Neural progenitor cell (in vitro differentiated cells): ENCODE measurements around the gene HOXC5. TPM values are rescaled to one million over a fixed set of nuclear protein-coding genes. Genes with fewer than 3 reads are reported as not detected.

ENCODE experiments used
- DNase-seq: peaks from one replicate; pipeline ENCODE4 v3.0.0-alpha.2; 2016; ENCODE audit warnings: low spot score
- H2AFZ ChIP-seq: fragments of 200-600 bp; sonication (generic); replicated peaks from 2 replicates; pipeline ENCODE4 v1.6.1; 2016; ENCODE audit warnings: antibody characterized with exemption
- H3F3A ChIP-seq: fragments of 200-600 bp; sonication (generic); 2 replicates; pipeline ENCODE4 v1.6.1; 2016; ENCODE audit warnings: antibody characterized with exemption, low read depth
- H3K27ac ChIP-seq: fragments of 200-600 bp; sonication (generic); 2 replicates; pipeline ENCODE4 v1.5.1; 2016; ENCODE audit warnings: mild to moderate bottlenecking
- H3K27me3 ChIP-seq: fragments of 200-600 bp; sonication (generic); 2 replicates; pipeline ENCODE4 v1.6.1; 2016; ENCODE audit warnings: mild to moderate bottlenecking, moderate library complexity
- H3K36me3 ChIP-seq: fragments of 200-600 bp; sonication (generic); 2 replicates; pipeline ENCODE4 v1.5.1; 2016
- H3K4me1 ChIP-seq: fragments of 200-600 bp; sonication (generic); 2 replicates; pipeline ENCODE4 v1.6.1; 2016; ENCODE audit warnings: mixed run types
- H3K4me2 ChIP-seq: fragments of 200-600 bp; sonication (generic); 2 replicates; pipeline ENCODE4 v1.6.1; 2016
- H3K4me3 ChIP-seq: fragments of 200-600 bp; sonication (generic); 2 replicates; pipeline ENCODE4 v1.5.1; 2016
- H3K79me2 ChIP-seq: fragments of 200-600 bp; sonication (generic); 2 replicates; pipeline ENCODE4 v1.6.1; 2016; ENCODE audit warnings: low read depth
- H3K9ac ChIP-seq: fragments of 200-600 bp; sonication (generic); 2 replicates; pipeline ENCODE4 v1.6.1; 2016
- H3K9me3 ChIP-seq: fragments of 200-600 bp; sonication (generic); 2 replicates; pipeline ENCODE4 v1.5.1; 2016; ENCODE audit warnings: low read depth
- H4K20me1 ChIP-seq: fragments of 200-600 bp; sonication (generic); 2 replicates; pipeline ENCODE4 v1.6.1; 2016; ENCODE audit warnings: low read depth
- H3K27ac Mint-ChIP-seq: 3 replicates; pipeline ENCODE4 v1.8.0; 2021; ENCODE audit warnings: mixed read lengths
- H3K27me3 Mint-ChIP-seq: 2 replicates; pipeline ENCODE4 v1.8.0; 2022; ENCODE audit warnings: low read depth, mild to moderate bottlenecking, inconsistent platforms, moderate library complexity, mixed read lengths; ENCODE audit not compliant: insufficient read depth
- H3K36me3 Mint-ChIP-seq: 3 replicates; pipeline ENCODE4 v1.8.0; 2021; ENCODE audit warnings: mixed read lengths
- H3K4me1 Mint-ChIP-seq: 3 replicates; pipeline ENCODE4 v1.8.0; 2021; ENCODE audit warnings: mixed read lengths
- H3K4me3 Mint-ChIP-seq: 3 replicates; pipeline ENCODE4 v1.8.0; 2021; ENCODE audit warnings: mild to moderate bottlenecking, moderate library complexity, mixed read lengths
- H3K9me3 Mint-ChIP-seq: 3 replicates; pipeline ENCODE4 v1.8.0; 2020; ENCODE audit warnings: mixed read lengths
- EZH2 ChIP-seq: fragments of 200-600 bp; sonication (generic); IDR thresholded peaks from 2 replicates; pipeline ENCODE4 v1.6.1; 2017; ENCODE audit warnings: antibody characterized with exemption, mild to moderate bottlenecking, moderate library complexity
- EZH2phosphoT487 ChIP-seq: fragments of 200-600 bp; sonication (generic); IDR thresholded peaks from 2 replicates; pipeline ENCODE4 v1.6.1; 2017; ENCODE audit warnings: antibody characterized with exemption
- total RNA-seq: library from RNA; depleted of rRNA; stranded (reverse); fragments of >200 nt; gene quantifications from 2 replicates; pipeline ENCODE4 v1.2.3, GENCODE V29; 2015; ENCODE audit warnings: low replicate concordance
- TF ChIP-seq, protein P1 (sequence below): fragments of 200-600 bp; sonication (generic); IDR thresholded peaks from 2 replicates; pipeline ENCODE4 v1.5.1; 2017; ENCODE audit warnings: antibody characterized with exemption, mild to moderate bottlenecking

HOXC5 gene
- total RNA-seq, 1 donor from 2014 or later, result not detected

DNA sequence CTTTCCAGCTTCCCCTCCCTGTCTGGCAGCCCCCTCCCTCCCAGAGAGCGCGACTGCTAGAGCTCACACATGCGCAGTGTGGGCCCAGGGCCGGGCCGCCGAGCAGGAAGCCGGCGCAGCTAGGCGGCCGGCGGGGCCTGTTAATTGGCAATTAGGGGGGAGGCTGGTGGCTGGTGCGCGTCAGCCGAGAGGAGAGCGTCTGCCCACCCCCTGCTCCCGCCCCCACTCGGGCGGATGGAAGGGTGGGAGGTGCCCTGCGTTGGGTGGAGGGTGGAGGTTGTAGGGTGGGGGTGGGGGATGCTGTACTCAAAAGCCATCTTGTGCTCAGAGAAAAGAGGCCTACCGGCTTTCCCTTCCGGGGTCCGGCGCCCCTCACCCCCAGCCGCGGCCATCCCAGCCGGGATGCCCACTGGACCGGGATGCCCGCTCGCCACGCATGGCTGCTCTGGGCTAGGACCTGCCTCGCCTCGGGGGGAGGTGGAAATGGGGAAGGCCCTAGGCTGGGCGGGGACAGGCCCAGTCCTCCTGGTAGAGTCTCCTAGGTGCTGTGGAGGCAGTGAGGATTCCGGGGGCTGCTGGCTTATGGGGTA, 14.9 kb upstream of the HOXC5 start:
- no peak overlapping the region for H3K27ac ChIP-seq
- peak overlapping the region; percentile 39 for H3K4me3 ChIP-seq
- peaks cover 82% of the 10 kb centered on the region for H4K20me1 ChIP-seq
- peaks cover 3% of the 10 kb centered on the region for H3K9me3 Mint-ChIP-seq
- no peak overlapping the region for H3K27ac Mint-ChIP-seq
- no peak overlapping the region for H2AFZ ChIP-seq
- peak overlapping the region; percentile 73 for H3K4me2 ChIP-seq
- peaks cover 89% of the 10 kb centered on the region for H3K27me3 Mint-ChIP-seq
- no peaks in the 10 kb centered on the region for H3K4me1 Mint-ChIP-seq
- peaks cover 100% of the 10 kb centered on the region for H3K27me3 ChIP-seq
- H3K4me1 ChIP-seq, result no peaks in the 10 kb centered on the region
- H3K4me3 Mint-ChIP-seq, result peak overlapping the region; percentile 74
- H3K9ac ChIP-seq, result no peak overlapping the region
- no peaks in the 10 kb centered on the region for H3F3A ChIP-seq
- H3K36me3 ChIP-seq, result no peaks in the 10 kb centered on the region
- TF ChIP-seq, protein P1, sequence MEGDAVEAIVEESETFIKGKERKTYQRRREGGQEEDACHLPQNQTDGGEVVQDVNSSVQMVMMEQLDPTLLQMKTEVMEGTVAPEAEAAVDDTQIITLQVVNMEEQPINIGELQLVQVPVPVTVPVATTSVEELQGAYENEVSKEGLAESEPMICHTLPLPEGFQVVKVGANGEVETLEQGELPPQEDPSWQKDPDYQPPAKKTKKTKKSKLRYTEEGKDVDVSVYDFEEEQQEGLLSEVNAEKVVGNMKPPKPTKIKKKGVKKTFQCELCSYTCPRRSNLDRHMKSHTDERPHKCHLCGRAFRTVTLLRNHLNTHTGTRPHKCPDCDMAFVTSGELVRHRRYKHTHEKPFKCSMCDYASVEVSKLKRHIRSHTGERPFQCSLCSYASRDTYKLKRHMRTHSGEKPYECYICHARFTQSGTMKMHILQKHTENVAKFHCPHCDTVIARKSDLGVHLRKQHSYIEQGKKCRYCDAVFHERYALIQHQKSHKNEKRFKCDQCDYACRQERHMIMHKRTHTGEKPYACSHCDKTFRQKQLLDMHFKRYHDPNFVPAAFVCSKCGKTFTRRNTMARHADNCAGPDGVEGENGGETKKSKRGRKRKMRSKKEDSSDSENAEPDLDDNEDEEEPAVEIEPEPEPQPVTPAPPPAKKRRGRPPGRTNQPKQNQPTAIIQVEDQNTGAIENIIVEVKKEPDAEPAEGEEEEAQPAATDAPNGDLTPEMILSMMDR, result no peak
- TF ChIP-seq EZH2phosphoT487 (peak; percentile 74), EZH2 (peak; percentile 78)
- peak; percentile 87 for DNase-seq
- no peaks in the 10 kb centered on the region for H3K79me2 ChIP-seq
- H3K9me3 ChIP-seq, result no peaks in the 10 kb centered on the region
- H3K36me3 Mint-ChIP-seq, result no peaks in the 10 kb centered on the region

DNA sequence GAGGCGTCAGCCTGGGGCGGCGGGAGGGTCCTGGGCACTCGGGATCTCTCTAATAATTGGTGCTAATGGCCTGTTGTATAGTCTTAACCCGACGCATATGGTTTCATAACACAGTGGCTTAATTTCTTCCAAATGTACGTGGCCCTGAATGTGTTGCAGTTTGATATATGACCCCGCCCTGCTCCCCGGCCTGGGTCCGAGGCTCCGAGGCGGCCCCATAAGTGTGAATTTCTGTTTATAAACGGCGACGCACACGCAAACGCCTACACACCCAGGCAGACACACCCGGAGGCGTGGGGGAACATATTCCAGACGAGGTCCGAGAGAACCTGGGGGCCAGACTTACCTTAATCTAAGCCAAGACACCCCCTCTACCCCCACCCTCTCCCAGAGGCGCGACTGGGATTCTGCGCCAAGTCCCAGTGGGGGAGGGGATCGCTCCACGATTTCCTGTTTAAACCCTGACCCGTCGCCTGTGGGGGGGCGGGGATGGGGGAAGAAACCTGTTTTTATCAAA, 14.3 kb upstream of the HOXC5 start:
- H3F3A ChIP-seq, result no peaks in the 10 kb centered on the region
- Mint-ChIP-seq H3K4me3 (peak overlapping the region; percentile 35), H3K27ac (no peak overlapping the region), H3K9me3 (peaks cover 3% of the 10 kb centered on the region), H3K36me3 (no peaks in the 10 kb centered on the region), H3K27me3 (peaks cover 89% of the 10 kb centered on the region), H3K4me1 (no peaks in the 10 kb centered on the region)
- H3K27me3 ChIP-seq, result peaks cover 100% of the 10 kb centered on the region
- no peaks in the 10 kb centered on the region for H3K79me2 ChIP-seq
- H3K4me1 ChIP-seq, result no peaks in the 10 kb centered on the region
- TF ChIP-seq EZH2phosphoT487, result peak; percentile 38
- TF ChIP-seq EZH2, result peak; percentile 70
- TF ChIP-seq, protein P1, result no peak
- no peak for DNase-seq
- H3K9me3 ChIP-seq, result no peaks in the 10 kb centered on the region
- no peak overlapping the region for H3K9ac ChIP-seq
- H2AFZ ChIP-seq, result no peak overlapping the region
- H4K20me1 ChIP-seq, result peaks cover 82% of the 10 kb centered on the region
- H3K27ac ChIP-seq, result no peak overlapping the region
- H3K4me3 ChIP-seq, result peak overlapping the region; percentile 39
- no peaks in the 10 kb centered on the region for H3K36me3 ChIP-seq
- peak overlapping the region; percentile 73 for H3K4me2 ChIP-seq

- Mint-ChIP-seq H3K36me3 (no peaks in the 10 kb centered on the region), H3K4me1 (no peaks in the 10 kb centered on the region), H3K4me3 (peak overlapping the region; percentile 21), H3K27me3 (peaks cover 89% of the 10 kb centered on the region), H3K27ac (no peak overlapping the region), H3K9me3 (peaks cover 3% of the 10 kb centered on the region)
- Histone ChIP-seq H2AFZ (no peak overlapping the region), H3K9me3 (no peaks in the 10 kb centered on the region), H3K4me1 (no peaks in the 10 kb centered on the region), H3K4me2 (no peak overlapping the region), H4K20me1 (peaks cover 85% of the 10 kb centered on the region), H3K27me3 (peaks cover 100% of the 10 kb centered on the region), H3K36me3 (no peaks in the 10 kb centered on the region), H3K79me2 (no peaks in the 10 kb centered on the region), H3F3A (no peaks in the 10 kb centered on the region), H3K4me3 (no peak overlapping the region), H3K27ac (no peak overlapping the region), H3K9ac (no peak overlapping the region)
- TF ChIP-seq EZH2, result peak; percentile 93
- TF ChIP-seq, protein P1, result no peak
- TF ChIP-seq EZH2phosphoT487, result peak; percentile 89
- DNase-seq, result peak; percentile 51
Measured at GRCh38 chr12:54019091-54019811, 13.6 kb upstream of the HOXC5 start.
